Loucy (cell line): ENCODE measurements around the gene CACNA1B.
"Not testable (repeated sequence)": the region's sequence is repeated elsewhere in the genome, so short reads cannot be mapped to it uniquely, and the experiment has no call there.

Experiments used
- H2AFZ ChIP-seq: fragments of 200-600 bp; sonication (generic); 2 replicates; pipeline ENCODE4 v1.6.0; 2016; ENCODE audit warnings: antibody characterized with exemption, mild to moderate bottlenecking, low read length, moderate library complexity
- H3F3A ChIP-seq: fragments of 200-600 bp; 2 replicates; pipeline ENCODE4 v1.6.0; 2016; ENCODE audit warnings: antibody characterized with exemption, low read depth, mild to moderate bottlenecking
- H3K27me3 ChIP-seq: fragments of 200-600 bp; sonication (generic); 2 replicates; pipeline ENCODE4 v1.6.1; 2014; ENCODE audit warnings: low read length, mild to moderate bottlenecking; ENCODE audit not compliant: insufficient read depth, poor library complexity, severe bottlenecking
- H3K36me3 ChIP-seq: fragments of 200-600 bp; sonication (generic); 2 replicates; pipeline ENCODE4 v1.6.1; 2016; ENCODE audit warnings: low read length; ENCODE audit not compliant: insufficient read depth
- H3K4me1 ChIP-seq: fragments of 200-600 bp; sonication (generic); 2 replicates; pipeline ENCODE4 v1.5.1; 2014; ENCODE audit warnings: low read length, mild to moderate bottlenecking; ENCODE audit not compliant: insufficient read depth, poor library complexity, severe bottlenecking
- H3K4me2 ChIP-seq: fragments of 200-600 bp; sonication (generic); 2 replicates; pipeline ENCODE4 v1.6.0; 2014; ENCODE audit warnings: antibody characterized with exemption, low read length, low read depth, mild to moderate bottlenecking; ENCODE audit not compliant: poor library complexity, severe bottlenecking
- H3K4me3 ChIP-seq: fragments of 200-600 bp; sonication (generic); 2 replicates; pipeline ENCODE4 v1.5.1; 2014; ENCODE audit warnings: low read length, mild to moderate bottlenecking, mixed read lengths; ENCODE audit not compliant: poor library complexity, severe bottlenecking
- H3K79me2 ChIP-seq: fragments of 200-600 bp; sonication (generic); 2 replicates; pipeline ENCODE4 v1.6.1; 2014; ENCODE audit warnings: low read length; ENCODE audit not compliant: insufficient read depth
- H3K9ac ChIP-seq: fragments of 200-600 bp; sonication (generic); 2 replicates; pipeline ENCODE4 v1.6.0; 2014; ENCODE audit warnings: mild to moderate bottlenecking, low read depth, low read length, moderate library complexity; ENCODE audit not compliant: poor library complexity, severe bottlenecking
- H3K9me2 ChIP-seq: fragments of 200-600 bp; sonication (generic); replicated peaks from 2 replicates; pipeline ENCODE4 v1.6.1; 2016; ENCODE audit warnings: low read depth, low read length, mixed read lengths
- H3K9me3 ChIP-seq: fragments of 200-600 bp; sonication (generic); 2 replicates; pipeline ENCODE4 v1.6.1; 2014; ENCODE audit warnings: mild to moderate bottlenecking, antibody characterized with exemption, low read length, low read depth; ENCODE audit not compliant: insufficient read depth
- H4K20me1 ChIP-seq: fragments of 200-600 bp; sonication (generic); 2 replicates; pipeline ENCODE4 v1.6.0; 2014; ENCODE audit warnings: antibody characterized with exemption, low read length, mild to moderate bottlenecking; ENCODE audit not compliant: insufficient read depth, poor library complexity, severe bottlenecking
- CTCF ChIP-seq: fragments of 200-600 bp; sonication (generic); conservative IDR thresholded peaks from 2 replicates; pipeline ENCODE4 v1.5.1; 2014; ENCODE audit warnings: mild to moderate bottlenecking, antibody characterized with exemption, low read length
- EZH2phosphoT487 ChIP-seq: fragments of 200-600 bp; IDR thresholded peaks from 2 replicates; pipeline ENCODE4 v1.6.1; 2018; ENCODE audit warnings: antibody characterized with exemption, mild to moderate bottlenecking, moderate library complexity, borderline replicate concordance

Gene CACNA1B

GRCh38 chr9:138104251-138105122, 226.9 kb downstream of the CACNA1B start:
- H3K36me3 ChIP-seq = no peaks in the 10 kb centered on the region
- no peak overlapping the region for H3K4me2 ChIP-seq
- no peak overlapping the region for H3K4me3 ChIP-seq
- H3F3A ChIP-seq = no peaks in the 10 kb centered on the region
- no peak overlapping the region for H3K9ac ChIP-seq
- TF ChIP-seq CTCF (no peak), EZH2phosphoT487 (no peak)
- H3K9me2 ChIP-seq = no peaks in the 10 kb centered on the region
- no peaks in the 10 kb centered on the region for H3K79me2 ChIP-seq
- no peaks in the 10 kb centered on the region for H3K27me3 ChIP-seq
- no peak overlapping the region for H2AFZ ChIP-seq
- no peaks in the 10 kb centered on the region for H4K20me1 ChIP-seq
- peaks cover 25% of the 10 kb centered on the region; the same call in 1 of the 2 replicates for H3K9me3 ChIP-seq
- H3K4me1 ChIP-seq = no peaks in the 10 kb centered on the region

DNA sequence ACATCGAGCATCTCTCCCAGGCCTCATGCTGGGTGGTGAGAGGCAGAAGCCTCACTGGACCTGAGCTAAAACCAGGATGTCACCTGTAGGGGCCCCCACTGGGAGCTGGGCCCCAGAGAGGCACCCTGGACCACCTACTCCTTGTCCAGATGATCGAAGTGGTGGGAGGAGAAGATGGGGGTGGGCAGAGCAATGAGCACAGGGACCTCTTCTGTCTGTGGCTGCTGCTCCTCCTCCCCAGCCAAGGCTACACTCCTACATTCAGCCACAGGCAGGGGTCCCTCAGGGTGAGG, 227.5 kb downstream of the CACNA1B start:
- Histone ChIP-seq H3K4me1 (no peaks in the 10 kb centered on the region), H3K27me3 (no peaks in the 10 kb centered on the region), H2AFZ (no peak overlapping the region), H3K9ac (no peak overlapping the region), H3K4me3 (no peak overlapping the region), H3F3A (no peaks in the 10 kb centered on the region), H4K20me1 (no peaks in the 10 kb centered on the region), H3K36me3 (no peaks in the 10 kb centered on the region), H3K9me2 (no peaks in the 10 kb centered on the region), H3K9me3 (peaks cover 26% of the 10 kb centered on the region; the same call in 1 of the 2 replicates), H3K79me2 (no peaks in the 10 kb centered on the region), H3K4me2 (no peak overlapping the region)
- TF ChIP-seq CTCF (no peak), EZH2phosphoT487 (no peak)

DNA sequence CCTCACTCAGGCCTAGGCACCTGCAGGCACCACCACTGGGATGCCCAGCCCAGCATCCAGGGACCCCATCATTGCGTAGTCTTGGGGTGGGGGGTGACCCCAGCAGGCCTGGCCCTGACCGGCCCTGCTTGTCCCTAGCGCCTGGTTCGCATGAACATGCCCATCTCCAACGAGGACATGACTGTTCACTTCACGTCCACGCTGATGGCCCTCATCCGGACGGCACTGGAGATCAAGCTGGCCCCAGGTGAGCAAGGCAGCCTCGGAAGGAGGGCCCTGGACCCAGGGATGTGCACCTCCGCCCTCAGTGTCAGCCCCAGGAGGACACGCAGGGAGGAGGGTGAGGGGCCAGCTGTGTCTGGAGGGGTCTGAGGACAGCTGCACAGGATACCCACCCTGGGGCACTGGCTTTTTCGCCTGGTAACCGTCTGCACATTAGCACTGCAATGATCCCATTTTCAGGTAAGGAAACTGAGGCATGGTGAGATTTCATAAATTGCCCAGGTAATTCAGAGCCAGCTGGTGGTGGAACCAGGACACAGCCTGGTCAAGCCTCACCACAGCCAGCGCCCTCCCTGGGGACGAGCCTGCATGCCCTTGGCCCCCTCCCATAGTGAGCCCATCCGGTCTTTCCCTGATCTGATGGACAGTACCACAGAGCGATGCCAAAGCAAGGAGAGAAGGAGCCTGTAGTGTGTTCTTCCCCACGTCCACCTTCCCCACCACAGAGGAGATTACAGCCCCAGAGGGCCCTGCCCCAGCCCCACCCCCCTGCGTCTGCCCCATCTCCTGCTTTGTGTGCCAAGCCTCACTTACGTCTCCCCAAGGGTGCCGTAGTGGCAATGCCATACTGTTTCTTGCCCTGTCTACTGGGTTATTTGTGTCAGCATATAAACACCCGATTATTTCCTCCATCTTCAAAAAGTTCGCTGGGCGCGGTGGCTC, 228.3 kb downstream of the CACNA1B start:
- Histone ChIP-seq H3K4me1 (no peaks in the 10 kb centered on the region), H3K27me3 (no peaks in the 10 kb centered on the region), H3K79me2 (no peaks in the 10 kb centered on the region), H3K9me2 (no peaks in the 10 kb centered on the region), H3F3A (no peaks in the 10 kb centered on the region), H3K4me2 (no peak overlapping the region), H3K9me3 (peaks cover 26% of the 10 kb centered on the region; the same call in 1 of the 2 replicates), H2AFZ (no peak overlapping the region), H4K20me1 (no peaks in the 10 kb centered on the region), H3K4me3 (no peak overlapping the region), H3K36me3 (no peaks in the 10 kb centered on the region), H3K9ac (no peak overlapping the region)
- TF ChIP-seq CTCF (no peak), EZH2phosphoT487 (no peak)

- H3K9ac ChIP-seq, H3F3A ChIP-seq, H3K36me3 ChIP-seq, H3K27me3 ChIP-seq, H3K4me3 ChIP-seq, H3K4me1 ChIP-seq, H3K4me2 ChIP-seq, H3K9me2 ChIP-seq, H3K79me2 ChIP-seq, H2AFZ ChIP-seq, H4K20me1 ChIP-seq: not testable (repeated sequence)
- peaks cover 26% of the 10 kb centered on the region; the same call in 1 of the 2 replicates for H3K9me3 ChIP-seq
Measured at GRCh38 chr9:138107039-138107438, 229.5 kb downstream of the CACNA1B start.
